Stimulated activated CD4-positive, alpha-beta T cell treated with anti-CD3 and anti-CD28 coated beads, Interleukin-1b, Interleukin-23, amount 100 ng/mL, for 48 hours (primary cell): Measurements from ENCODE around the gene KLHL13.
"Not testable (repeated sequence)": the region's sequence is repeated elsewhere in the genome, so short reads cannot be mapped to it uniquely, and the experiment has no call there.

Experiments used
- DNase-seq: peaks from one replicate; pipeline ENCODE4 v3.0.0-alpha.2; 2020

The KLHL13 gene

GRCh38 chrX:118116713-118117550, at the start of gene KLHL13:
TSS of gene KLHL13 (minus strand) at chrX:118116810. CDS start at chrX:118028473, 88,337 bp downstream.
- DNase-seq: peak; percentile 1

DNA sequence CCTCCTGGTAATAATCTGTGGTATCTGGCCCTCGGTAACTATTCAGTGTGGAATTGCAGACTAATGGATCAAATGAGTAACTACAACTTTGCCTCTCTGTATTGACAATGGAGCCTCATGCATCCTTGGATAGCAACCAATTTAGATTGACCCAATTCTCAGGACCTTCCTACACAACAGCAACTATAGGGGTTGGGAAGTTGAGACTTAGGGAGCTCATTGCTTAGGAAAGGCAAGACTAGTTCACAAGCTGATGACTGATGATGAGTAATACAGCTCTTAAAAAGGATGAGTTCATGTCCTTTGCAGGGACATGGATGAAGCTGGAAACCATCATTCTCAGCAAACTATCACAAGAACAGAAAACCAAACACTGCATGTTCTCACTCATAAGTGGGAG, 47.5 kb upstream of the KLHL13 start:
- DNase-seq: no peak

DNA sequence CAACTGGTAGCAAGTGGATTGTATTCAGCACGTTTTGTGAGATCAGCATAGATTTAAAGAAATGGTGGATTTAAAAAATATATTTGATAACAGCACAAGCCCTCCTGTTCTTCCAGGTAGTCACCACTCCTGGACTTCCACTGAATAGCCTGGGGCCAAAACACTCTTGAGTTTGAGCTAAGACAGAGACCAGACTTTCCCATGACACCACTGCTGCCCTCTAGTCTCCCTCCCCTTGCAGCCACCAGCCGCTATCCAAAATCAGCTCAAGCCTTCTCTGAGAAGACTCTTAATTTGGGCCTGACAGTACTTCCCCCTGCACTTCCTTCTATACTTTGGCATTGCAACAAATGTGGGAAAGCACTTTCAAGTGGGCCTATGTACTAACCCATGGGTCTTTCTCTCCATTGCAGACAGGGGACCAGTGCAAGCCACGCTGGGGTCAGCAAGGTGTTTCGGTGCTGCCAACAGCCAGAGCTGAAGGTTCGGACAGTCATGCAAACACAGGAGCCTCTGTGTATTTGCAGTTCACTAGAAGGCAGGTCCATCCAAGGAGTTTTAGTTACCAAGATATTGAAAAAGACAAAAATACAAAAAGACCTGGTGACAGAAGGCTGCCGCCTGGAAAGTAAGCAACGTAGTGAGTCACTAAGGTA, 40.5 kb upstream of the KLHL13 start:
- DNase-seq: no peak

DNA sequence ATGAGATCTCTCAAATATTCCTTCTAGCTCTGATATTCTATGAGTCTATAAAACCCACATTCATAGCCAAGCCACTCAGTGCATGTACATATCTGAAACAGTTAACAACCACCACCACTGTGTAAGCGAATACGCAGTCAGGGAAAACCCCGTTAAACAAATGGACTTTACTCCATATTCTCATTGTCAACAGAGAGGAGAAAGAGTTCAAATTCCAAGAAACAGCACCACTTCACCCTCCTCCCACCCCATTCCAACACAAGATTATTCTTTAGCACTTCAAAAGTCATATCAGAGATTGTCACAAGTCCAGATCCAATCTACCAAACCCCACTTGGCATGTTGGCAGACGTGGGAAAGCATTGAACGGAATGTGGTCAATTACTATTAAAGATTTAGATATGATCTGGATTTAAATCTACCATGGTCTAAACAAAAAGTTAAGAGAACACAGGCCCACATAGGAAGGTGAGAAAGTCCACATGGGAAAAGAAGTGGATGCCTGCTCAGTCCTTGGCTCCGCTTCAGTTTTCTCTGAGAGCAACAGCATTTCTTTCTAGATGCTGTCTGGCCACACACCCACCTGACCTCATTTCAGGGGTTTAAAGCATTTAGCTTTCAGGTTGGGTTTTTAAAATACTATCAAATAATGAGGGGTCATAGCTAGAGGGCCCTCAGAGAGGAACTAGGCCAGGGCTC, 39.8 kb upstream of the KLHL13 start:
- no peak for DNase-seq

DNA sequence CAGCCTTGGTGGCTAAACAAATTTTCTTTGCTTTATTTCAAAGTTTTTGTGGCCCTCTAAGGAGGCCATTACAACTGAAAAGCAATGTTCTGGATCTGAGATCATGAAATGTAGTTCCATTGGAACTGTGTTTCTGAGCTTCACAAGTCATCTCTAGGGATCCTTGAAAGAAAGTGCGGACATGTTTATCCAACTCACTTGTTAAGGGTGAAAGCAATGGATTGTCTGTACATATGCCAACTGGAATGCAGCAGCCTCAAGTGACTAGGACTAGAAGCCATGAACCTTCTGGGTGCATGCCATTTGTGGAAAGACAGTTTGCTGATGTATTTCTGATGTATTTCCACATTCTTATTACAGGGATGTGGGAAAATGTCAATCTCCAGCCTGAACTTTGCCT, 36.7 kb upstream of the KLHL13 start:
- DNase-seq: no peak

GRCh38 chrX:118152721-118153120, 36.1 kb upstream of the KLHL13 start:
- no peak for DNase-seq

DNA sequence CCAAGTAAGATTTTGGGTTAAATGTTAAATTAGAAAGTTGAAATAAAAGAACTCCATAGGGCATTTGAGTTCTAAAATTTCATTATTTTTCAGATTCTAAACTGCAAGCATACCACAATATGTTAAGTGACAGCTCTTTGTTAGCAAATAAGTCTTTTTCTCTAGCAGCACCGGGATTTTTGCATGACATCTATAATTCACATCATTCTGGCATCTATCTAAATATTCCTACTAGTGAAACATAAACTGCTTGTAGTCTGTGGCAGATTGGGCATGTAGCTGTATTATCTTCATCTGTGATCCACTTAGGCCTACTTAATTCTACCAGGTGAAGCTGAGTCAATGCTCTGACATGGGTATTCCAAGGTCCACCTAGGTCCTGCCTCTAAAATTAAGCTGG, 32.1 kb upstream of the KLHL13 start:
- no peak for DNase-seq

DNA sequence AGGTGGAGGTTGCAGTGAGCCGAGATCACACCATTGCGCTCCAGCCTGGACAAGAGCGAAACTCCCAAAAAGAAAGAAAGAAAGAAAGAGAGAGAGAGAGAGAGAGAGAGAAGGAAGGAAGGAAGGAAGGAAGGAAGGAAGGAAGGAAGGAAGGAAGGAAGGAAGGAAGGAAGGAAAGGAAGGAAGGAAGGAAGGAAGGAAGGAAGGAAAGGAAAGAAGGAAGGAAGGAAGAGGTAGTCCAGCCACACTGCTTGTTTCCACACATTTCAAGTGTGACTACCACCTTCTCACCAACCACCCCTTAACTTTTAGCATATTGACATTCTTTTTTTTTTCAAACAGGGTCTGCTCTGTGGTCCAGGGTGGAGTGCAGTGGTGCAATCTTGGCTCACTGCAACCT, 31.2 kb upstream of the KLHL13 start:
- DNase-seq: not testable (repeated sequence)

- DNase-seq: no peak
These were observed 27.0 kb upstream of the KLHL13 start for GRCh38 chrX:118143578-118143977.

DNA sequence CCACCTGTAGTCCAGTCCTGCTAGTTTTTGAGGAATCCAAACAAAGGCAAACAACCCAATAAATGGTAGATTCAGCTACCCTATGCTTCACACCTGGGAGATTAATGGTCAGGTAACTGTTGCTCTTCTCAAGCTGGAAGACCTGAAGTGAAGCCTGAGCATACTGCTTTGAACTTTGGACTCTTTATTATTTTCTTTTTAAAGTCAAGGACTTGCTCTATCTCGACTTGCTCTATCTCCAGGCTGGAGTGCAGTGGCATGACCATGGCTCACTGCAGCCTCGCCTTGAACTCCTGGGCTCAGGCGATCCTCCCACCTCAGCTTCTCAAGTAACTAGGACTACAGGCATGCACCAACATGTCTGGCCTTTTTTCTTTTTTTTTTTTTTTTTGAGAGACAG, 14.7 kb upstream of the KLHL13 start:
- DNase-seq: no peak

GRCh38 chrX:118129681-118130080, 13.1 kb upstream of the KLHL13 start:
- no peak for DNase-seq

GRCh38 chrX:118128724-118129123, 12.1 kb upstream of the KLHL13 start:
- DNase-seq: no peak

DNA sequence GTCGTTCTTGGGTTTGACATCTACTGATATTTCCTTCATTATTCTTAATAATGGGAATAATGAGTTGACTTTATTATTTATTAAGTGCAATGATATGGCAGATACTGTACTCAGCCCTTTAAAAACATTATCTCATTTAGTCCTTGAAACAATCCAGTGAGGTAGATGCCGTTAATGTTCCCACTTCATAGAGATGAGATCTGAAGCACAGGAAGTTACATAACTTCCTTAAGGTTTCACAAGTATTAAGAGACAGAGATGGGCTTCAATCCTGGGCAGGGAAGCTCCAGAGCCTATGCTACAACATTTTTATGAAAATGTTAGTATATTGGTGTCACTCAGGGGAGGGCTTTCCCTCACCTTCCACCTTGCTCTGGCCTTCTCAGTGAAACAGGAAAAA, 9.7 kb upstream of the KLHL13 start:
- no peak for DNase-seq

- DNase-seq: not testable (repeated sequence)
These were observed 7.6 kb upstream of the KLHL13 start for GRCh38 chrX:118124243-118124642.

DNA sequence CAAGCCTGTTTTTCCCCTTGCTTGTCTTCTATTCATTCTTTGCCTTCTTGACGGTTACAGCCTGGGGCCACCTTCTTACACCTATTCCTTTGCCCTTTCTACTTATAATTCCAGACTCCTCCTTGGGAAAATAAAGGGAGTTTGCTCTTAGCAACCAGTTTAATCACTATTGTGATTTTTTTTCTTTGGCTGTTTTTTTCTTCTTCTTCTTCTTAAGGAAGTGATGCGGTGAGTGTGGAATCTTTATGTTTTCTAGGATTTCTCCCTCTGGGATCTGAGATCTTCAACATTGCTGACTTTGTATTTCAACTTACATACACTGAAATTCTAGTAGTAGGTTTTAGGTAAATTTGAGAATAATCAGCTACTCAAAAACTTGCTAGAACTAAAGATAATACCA, 1.1 kb upstream of the KLHL13 start:
- no peak for DNase-seq

- DNase-seq: peak; percentile 2
These were observed 477 bp downstream of the KLHL13 start for GRCh38 chrX:118115953-118116712.

GRCh38 chrX:118114971-118115370, 1.6 kb downstream of the KLHL13 start:
- no peak for DNase-seq

GRCh38 chrX:118109065-118109464, 7.5 kb downstream of the KLHL13 start:
- no peak for DNase-seq

DNA sequence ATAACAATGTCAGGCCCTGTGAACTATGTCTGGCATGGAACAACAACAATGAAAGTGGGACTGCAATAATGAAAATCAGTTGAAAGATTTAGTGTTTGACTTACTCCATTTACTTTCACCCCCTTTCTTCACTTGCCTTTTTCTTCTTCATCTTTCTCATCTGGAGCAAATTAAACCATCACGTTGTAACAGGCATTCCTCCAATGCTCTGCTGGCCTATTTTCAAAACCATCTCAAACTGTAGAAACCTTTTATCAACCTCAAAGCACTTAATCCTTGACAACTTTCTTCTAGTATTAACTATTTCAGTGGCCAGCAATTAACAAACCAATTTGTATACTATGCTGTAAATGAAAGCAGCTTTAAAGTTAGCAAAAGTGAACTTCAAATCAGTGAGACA, 8.3 kb downstream of the KLHL13 start:
- DNase-seq: no peak

DNA sequence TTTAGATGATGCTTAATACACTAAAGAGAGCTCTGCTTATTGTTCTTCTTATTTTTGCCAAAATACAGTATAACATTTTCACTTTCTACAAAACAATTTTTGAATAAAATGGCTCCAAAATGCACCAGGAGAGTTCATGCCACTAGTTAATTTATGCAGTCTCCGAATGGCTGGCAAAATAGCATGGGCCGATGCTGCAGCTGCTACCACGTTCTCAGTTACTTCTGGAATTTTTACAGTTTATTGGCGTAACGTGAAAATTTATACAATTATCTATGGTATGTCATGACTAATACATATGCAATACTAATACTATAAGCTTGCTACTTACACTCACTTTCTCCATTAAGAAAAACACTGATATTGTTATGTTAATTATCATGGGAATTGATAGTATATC, 16.5 kb downstream of the KLHL13 start:
- no peak for DNase-seq

DNA sequence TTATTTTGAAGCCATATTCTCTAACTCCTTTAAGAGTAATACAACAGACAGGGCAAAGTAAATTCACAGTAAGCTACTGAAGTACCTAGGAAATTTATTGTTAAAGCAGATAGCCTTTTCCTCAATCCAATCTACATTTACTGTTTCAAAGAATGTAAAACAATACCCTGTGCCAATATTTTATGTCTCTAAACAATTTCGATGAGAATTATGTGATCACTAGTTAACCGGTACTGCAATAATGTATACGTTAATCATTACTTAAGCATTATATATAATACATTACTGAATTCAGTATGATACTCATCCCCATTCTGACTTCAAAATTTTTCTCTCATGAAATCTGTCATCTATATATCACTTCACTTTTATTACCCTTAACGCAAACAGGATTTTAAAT, 28.5 kb downstream of the KLHL13 start:
- DNase-seq: no peak

GRCh38 chrX:118074196-118074595, 42.4 kb downstream of the KLHL13 start:
- DNase-seq: no peak

GRCh38 chrX:118066867-118067515, 49.6 kb downstream of the KLHL13 start:
- no peak for DNase-seq
